Thymus (tissue), 11 donors: ENCODE data around the gene KCNMA1. TPM values are rescaled to one million over a fixed set of nuclear protein-coding genes. Genes with fewer than 3 reads are reported as not detected.

Experiments used
- DNase-seq, 9 donors: peaks; one replicate each; pipeline ENCODE4 v3.0.0-alpha.2; 2013; ENCODE audit warnings: low spot score in 9 of 9, low read depth in 6 of 9, missing footprints in 1 of 9
- H3K27ac ChIP-seq, 2 donors: one replicate each; pipeline ENCODE4 v1.5.1; 2013; ENCODE audit warnings: control low read depth in 1 of 2, low read depth in 1 of 2, low read length in 1 of 2, mild to moderate bottlenecking in 1 of 2, moderate library complexity in 1 of 2
- H3K27me3 ChIP-seq, 2 donors: one replicate each; pipeline ENCODE4 v1.5.1; 2013; ENCODE audit warnings: low read length in 1 of 2; ENCODE audit not compliant: control insufficient read depth in 2 of 2, insufficient read depth in 1 of 2
- H3K36me3 ChIP-seq, 2 donors: one replicate each; pipeline ENCODE4 v1.5.1; 2013; ENCODE audit warnings: low read length in 1 of 2, mild to moderate bottlenecking in 1 of 2, moderate library complexity in 1 of 2; ENCODE audit not compliant: control insufficient read depth in 2 of 2, insufficient read depth in 2 of 2
- H3K4me1 ChIP-seq, 2 donors: one replicate each; pipeline ENCODE4 v1.5.1; 2013; ENCODE audit warnings: low read length in 2 of 2; ENCODE audit not compliant: control insufficient read depth in 2 of 2, insufficient read depth in 2 of 2
- H3K4me3 ChIP-seq, 2 donors: one replicate each; pipeline ENCODE4 v1.5.1; 2013; ENCODE audit warnings: low read length in 2 of 2, control low read depth in 1 of 2, mild to moderate bottlenecking in 1 of 2
- H3K9me3 ChIP-seq, 2 donors: one replicate each; pipeline ENCODE4 v1.5.1; 2013; ENCODE audit warnings: low read length in 1 of 2, mild to moderate bottlenecking in 1 of 2; ENCODE audit not compliant: control insufficient read depth in 2 of 2, insufficient read depth in 1 of 2
- WGBS: extraction: QIAGEN DNeasy Blood & Tissue Kit; methylation state at CpG from one replicate; pipeline ENCODE4 v1.1.7; 2013; 5-methylcytosine and 5-hydroxymethylcytosine counted together
- polyA plus RNA-seq: library from polyadenylated mRNA; stranded (reverse); fragments of 200-250 nt; gene quantifications from one replicate; pipeline ENCODE4 v1.2.3, GENCODE V29; 2013
- total RNA-seq: library from RNA; stranded (reverse); fragments of 120-200 nt; gene quantifications from one replicate; pipeline ENCODE4 v1.2.4, GENCODE V29; 2013
- donor health status: healthy.

The KCNMA1 gene
- total and polyA plus RNA-seq, 2 donors = 1.9 to 12.9 TPM

- H3K9me3 ChIP-seq = no peaks in the 10 kb centered on the region
- H3K27me3 ChIP-seq = no peaks in the 10 kb centered on the region
- no peak overlapping the region for H3K27ac ChIP-seq
- H3K36me3 ChIP-seq = no peaks in the 10 kb centered on the region
- H3K4me1 ChIP-seq = no peaks in the 10 kb centered on the region
- DNase-seq = no peak
- H3K4me3 ChIP-seq = no peak overlapping the region
Measured at GRCh38 chr10:77368006-77368405, 269.6 kb downstream of the KCNMA1 start.

GRCh38 chr10:77363210-77363609 is 274.4 kb downstream of the KCNMA1 start:
- peaks cover 0 to 2% of the 10 kb centered on the region in 2 donors for H3K9me3 ChIP-seq
- no peaks in the 10 kb centered on the region for H3K27me3 ChIP-seq
- H3K36me3 ChIP-seq = no peaks in the 10 kb centered on the region
- H3K4me3 ChIP-seq = no peak overlapping the region
- DNase-seq = no peak
- H3K27ac ChIP-seq = no peak overlapping the region
- H3K4me1 ChIP-seq = no peaks in the 10 kb centered on the region

DNA sequence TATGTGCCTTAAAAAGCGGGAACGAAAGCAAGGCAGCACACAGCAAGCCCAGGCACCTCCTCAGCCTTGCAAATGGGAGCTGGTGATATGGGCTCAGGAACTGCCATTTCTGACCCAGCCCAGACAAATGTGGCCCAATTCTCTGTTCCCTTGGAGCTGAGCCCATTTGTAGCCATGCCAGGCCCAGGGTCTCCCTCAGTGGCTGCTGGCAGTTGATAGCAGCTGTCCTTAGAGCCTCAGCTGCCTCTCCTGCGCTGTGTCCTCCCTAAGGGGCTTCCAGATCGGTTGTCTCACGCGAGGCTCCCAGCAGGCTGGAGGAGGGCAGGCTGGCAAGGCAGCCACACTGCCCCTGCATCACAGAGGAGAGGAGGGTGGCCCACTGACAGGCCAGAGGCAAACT is 275.8 kb downstream of the KCNMA1 start:
- Histone ChIP-seq H3K27ac (no peak overlapping the region), H3K4me3 (no peak overlapping the region), H3K27me3 (no peaks in the 10 kb centered on the region), H3K9me3 (peaks cover 0 to 2% of the 10 kb centered on the region in 2 donors), H3K4me1 (no peaks in the 10 kb centered on the region), H3K36me3 (no peaks in the 10 kb centered on the region)
- 92% methylated on average over 6 of the region's 6 CpGs for WGBS
- no peak for DNase-seq

GRCh38 chr10:77361426-77361825 is 276.2 kb downstream of the KCNMA1 start:
- H3K4me1 ChIP-seq = no peaks in the 10 kb centered on the region

GRCh38 chr10:77360835-77361234 is 276.8 kb downstream of the KCNMA1 start:
- Histone ChIP-seq H3K9me3 (peaks cover 0 to 2% of the 10 kb centered on the region in 2 donors), H3K27me3 (no peaks in the 10 kb centered on the region), H3K4me1 (no peaks in the 10 kb centered on the region), H3K27ac (no peak overlapping the region), H3K4me3 (no peak overlapping the region), H3K36me3 (no peaks in the 10 kb centered on the region)
- DNase-seq = no peak
- WGBS = 93% methylated on average over 5 of the region's 5 CpGs

More at GRCh38 chr10:77361426-77361825, 276.2 kb downstream of the KCNMA1 start:
- WGBS = 95% methylated on average over 9 of the region's 9 CpGs
- Histone ChIP-seq H3K36me3 (no peaks in the 10 kb centered on the region), H3K4me3 (no peak overlapping the region), H3K27me3 (no peaks in the 10 kb centered on the region), H3K9me3 (peaks cover 0 to 2% of the 10 kb centered on the region in 2 donors), H3K27ac (no peak overlapping the region)
- DNase-seq = no peak

- no peaks in the 10 kb centered on the region for H3K36me3 ChIP-seq
Measured at GRCh38 chr10:77359950-77360520, 277.6 kb downstream of the KCNMA1 start.

DNA sequence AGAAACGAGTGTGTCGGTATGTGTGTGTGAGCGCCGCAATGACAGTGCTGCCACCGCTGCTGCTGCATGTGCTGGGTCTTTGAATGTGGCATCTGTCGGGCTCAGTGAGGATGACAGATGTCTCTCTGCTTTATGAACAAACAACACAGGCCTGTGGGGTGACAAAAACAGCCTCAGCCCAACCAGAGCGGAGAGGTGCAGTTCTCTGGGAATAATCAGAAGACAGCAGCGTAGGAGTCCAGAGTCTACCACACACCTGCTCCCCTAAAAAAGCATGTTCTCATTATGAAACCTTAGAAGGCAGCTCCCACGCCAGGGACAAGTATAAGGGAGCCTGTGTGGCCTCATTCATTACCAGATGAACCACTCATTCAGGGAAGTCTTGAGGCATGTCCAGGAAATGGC is 278.3 kb downstream of the KCNMA1 start:
- H3K9me3 ChIP-seq = peaks cover 0 to 2% of the 10 kb centered on the region in 2 donors
- no peak overlapping the region for H3K4me3 ChIP-seq
- H3K4me1 ChIP-seq = no peaks in the 10 kb centered on the region
- no peaks in the 10 kb centered on the region for H3K27me3 ChIP-seq
- WGBS = 91% methylated on average over 9 of the region's 9 CpGs
- DNase-seq = no peak
- H3K27ac ChIP-seq = no peak overlapping the region
- H3K36me3 ChIP-seq = no peaks in the 10 kb centered on the region

More at GRCh38 chr10:77359950-77360520, 277.6 kb downstream of the KCNMA1 start:
- no peak for DNase-seq
- no peaks in the 10 kb centered on the region for H3K27me3 ChIP-seq
- no peaks in the 10 kb centered on the region for H3K4me1 ChIP-seq
- no peak overlapping the region for H3K4me3 ChIP-seq
- WGBS = 93% methylated on average over 2 of the region's 2 CpGs
- no peak overlapping the region for H3K27ac ChIP-seq
- H3K9me3 ChIP-seq = peaks cover 0 to 2% of the 10 kb centered on the region in 2 donors

DNA sequence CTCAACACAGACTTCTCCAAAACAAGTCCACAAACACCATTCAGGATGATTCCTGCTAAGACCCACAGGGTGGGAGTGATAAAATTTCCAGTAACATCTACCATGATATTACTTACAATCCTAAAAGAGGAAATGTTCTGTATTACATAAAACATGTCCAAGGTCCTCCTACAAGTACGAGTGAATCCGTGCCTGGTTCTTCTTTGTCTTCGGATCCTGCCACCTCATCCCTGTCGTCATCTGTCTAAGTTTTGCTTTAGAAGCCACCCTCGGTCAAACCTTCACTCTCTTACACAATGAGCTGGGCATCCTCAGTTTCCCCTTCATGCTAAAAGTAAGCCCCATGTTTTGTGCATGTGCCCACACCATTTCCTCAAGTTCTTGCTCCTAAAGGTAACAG is 279.0 kb downstream of the KCNMA1 start:
- no peak overlapping the region for H3K4me3 ChIP-seq
- no peaks in the 10 kb centered on the region for H3K36me3 ChIP-seq
- no peak overlapping the region for H3K27ac ChIP-seq
- WGBS = 95% methylated on average over 5 of the region's 5 CpGs
- H3K4me1 ChIP-seq = no peaks in the 10 kb centered on the region
- no peaks in the 10 kb centered on the region for H3K27me3 ChIP-seq
- no peak for DNase-seq
- H3K9me3 ChIP-seq = peaks cover 0 to 2% of the 10 kb centered on the region in 2 donors

DNA sequence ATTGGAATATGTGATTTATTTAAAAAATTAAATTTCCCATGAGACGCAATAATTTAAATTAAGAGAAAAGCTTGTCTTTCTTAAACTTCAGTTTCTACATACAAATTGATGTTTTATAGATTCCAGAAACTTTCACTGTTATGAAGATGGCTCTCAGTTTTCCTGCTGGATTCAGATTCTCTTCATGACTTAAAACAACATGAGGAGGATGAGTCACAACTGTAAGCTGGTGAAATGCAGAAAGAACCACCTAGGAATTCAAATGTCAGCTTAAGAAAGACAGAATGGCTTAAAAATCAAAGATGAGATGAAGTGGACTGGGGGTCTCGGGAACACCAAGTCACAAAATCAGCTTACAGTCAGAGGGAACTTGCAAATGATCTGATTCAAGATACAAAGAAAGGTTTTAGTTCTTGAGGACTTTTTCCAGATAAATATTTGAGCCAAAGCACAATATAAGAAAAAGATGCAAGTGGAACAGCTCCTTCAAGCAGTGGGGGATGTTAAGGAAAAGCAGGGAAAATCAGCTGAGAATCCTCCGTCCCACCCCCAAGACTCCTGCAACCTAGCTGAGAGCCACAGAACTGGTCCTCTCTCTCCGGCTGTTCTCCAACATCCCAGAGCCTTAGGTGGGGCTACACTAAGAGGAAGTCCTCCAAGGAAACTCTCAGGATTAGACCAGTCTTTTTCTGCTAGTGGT is 279.8 kb downstream of the KCNMA1 start:
- no peak overlapping the region for H3K27ac ChIP-seq
- no peaks in the 10 kb centered on the region for H3K36me3 ChIP-seq
- H3K27me3 ChIP-seq = no peaks in the 10 kb centered on the region
- no peak for DNase-seq
- no peaks in the 10 kb centered on the region for H3K4me1 ChIP-seq
- H3K4me3 ChIP-seq = no peak overlapping the region
- WGBS = 90% methylated on average over 4 of the region's 4 CpGs
- peaks cover 0 to 2% of the 10 kb centered on the region in 2 donors for H3K9me3 ChIP-seq
